ENCODE measurements around the gene TUBB.
A peak's percentile ranks its signal among the peaks of the same experiment; 100 is the strongest.

Gene TUBB

GRCh38 chr6:30696432-30696831, 23.7 kb upstream of the TUBB start:
- POLR2A ChIA-PET (ENCODE audit: low non-redundant PET): no interaction called here

GRCh38 chr6:30700340-30700739, 19.8 kb upstream of the TUBB start:
- H3K27ac ChIP-seq: peak overlapping the region; percentile 57
- TF ChIP-seq CTCF (conservative IDR thresholded peaks at IDR 0.05; ENCODE audit: low read depth): no peak
- POLR2A ChIA-PET (ENCODE audit: low non-redundant PET): no interaction called here
- no peak for DNase-seq (ENCODE audit: low spot score)
- CTCF ChIA-PET: interaction anchor here (1.0 kb wide), 1 partner anchor 21 kb away, joined by 3 read pairs; no protein-coding TSS in a partner anchor

More at GRCh38 chr6:30696432-30696831, 23.7 kb upstream of the TUBB start:
- CTCF ChIA-PET: no interaction called here
- DNase-seq (ENCODE audit: low spot score): no peak
- TF ChIP-seq CTCF (conservative IDR thresholded peaks at IDR 0.05; ENCODE audit: low read depth): no peak
- H3K27ac ChIP-seq: peak overlapping the region; percentile 97

GRCh38 chr6:30703011-30703410, 17.1 kb upstream of the TUBB start:
- DNase-seq (ENCODE audit: low spot score): no peak
- TF ChIP-seq CTCF (conservative IDR thresholded peaks at IDR 0.05; ENCODE audit: low read depth): no peak
- H3K27ac ChIP-seq: peak overlapping the region; percentile 27
- ChIA-PET CTCF (interaction anchor here (0.9 kb wide), 1 partner anchor 14 kb away, joined by 4 read pairs; the partner anchor contains the start of gene MDC1), POLR2A (ENCODE audit: low non-redundant PET) (no interaction called here)

- ChIA-PET POLR2A (ENCODE audit: low non-redundant PET) (interaction anchor here (0.7 kb wide), 1 partner anchor 9 kb away, joined by 3 read pairs; no protein-coding TSS in a partner anchor), CTCF (interaction anchor here (0.9 kb wide), 1 partner anchor 13 kb away, joined by 4 read pairs; the partner anchor contains the start of gene MDC1)
- TF ChIP-seq CTCF (conservative IDR thresholded peaks at IDR 0.05; ENCODE audit: low read depth): no peak
- no peak for DNase-seq (ENCODE audit: low spot score)
- peak overlapping the region; percentile 27 for H3K27ac ChIP-seq
These were observed 16.3 kb upstream of the TUBB start for GRCh38 chr6:30703821-30704220.

GRCh38 chr6:30705620-30706019, 14.5 kb upstream of the TUBB start:
- ChIA-PET POLR2A (ENCODE audit: low non-redundant PET) (interaction anchor here (0.6 kb wide), 1 partner anchor 85 kb away, joined by 3 read pairs; no protein-coding TSS in a partner anchor), CTCF (interaction anchor here (0.6 to 1.7 kb wide), 2 partner anchors 16 to 121 kb away, joined by 3 to 7 read pairs; no protein-coding TSS in a partner anchor)
- no peak for DNase-seq (ENCODE audit: low spot score)
- H3K27ac ChIP-seq: peak overlapping the region; percentile 18; the same call in 1 of the 2 replicates
- TF ChIP-seq CTCF (conservative IDR thresholded peaks at IDR 0.05; ENCODE audit: low read depth): no peak

- POLR2A ChIA-PET (ENCODE audit: low non-redundant PET): no interaction called here
- CTCF ChIA-PET: interaction anchor here (0.8 to 1.1 kb wide), 2 partner anchors 10 to 23 kb away, joined by 4 to 5 read pairs; partner anchors contain the start of gene MDC1
- H3K27ac ChIP-seq: peak overlapping the region; percentile 63
- DNase-seq (ENCODE audit: low spot score): no peak
- TF ChIP-seq CTCF (conservative IDR thresholded peaks at IDR 0.05; ENCODE audit: low read depth): no peak
These were observed 12.8 kb upstream of the TUBB start for GRCh38 chr6:30707281-30707850.

Measured in RWPE1 (cell line).